HEK293 (cell line): ENCODE results near the gene TMEM63A.

Experiments used
- CTCF ChIP-seq: fragments of 450-650 bp; formaldehyde crosslinking; IDR thresholded peaks from 2 replicates; pipeline ENCODE4 v1.5.1; 2016; ENCODE audit warnings: missing biosample characterization, missing genetic modification characterization
- KLF9 ChIP-seq: fragments of 450-650 bp; formaldehyde crosslinking; IDR thresholded peaks from 2 replicates; pipeline ENCODE4 v1.5.1; 2016; ENCODE audit warnings: missing biosample characterization, missing genetic modification characterization, low read depth
- RBAK ChIP-seq: fragments of 450-650 bp; formaldehyde crosslinking; IDR thresholded peaks from 2 replicates; pipeline ENCODE4 v1.5.1; 2016; ENCODE audit warnings: missing biosample characterization, missing genetic modification characterization
- SALL2 ChIP-seq: fragments of 450-650 bp; formaldehyde crosslinking; IDR thresholded peaks from 2 replicates; pipeline ENCODE4 v1.5.0; 2017; ENCODE audit warnings: missing biosample characterization, mild to moderate bottlenecking, missing genetic modification characterization, borderline replicate concordance
- SETDB1 ChIP-seq: IDR thresholded peaks from one replicate; pipeline ENCODE4 v1.6.1; 2017; ENCODE audit warnings: mild to moderate bottlenecking, low read length, moderate library complexity, mixed read lengths; ENCODE audit not compliant: insufficient read length
- TRIM28 ChIP-seq: IDR thresholded peaks from 2 replicates; pipeline ENCODE4 v1.6.1; 2011; ENCODE audit warnings: low read length, control low read depth, borderline replicate concordance
- ZFP41 ChIP-seq: fragments of 450-650 bp; formaldehyde crosslinking; IDR thresholded peaks from 2 replicates; pipeline ENCODE4 v1.5.1; 2016; ENCODE audit warnings: missing biosample characterization, missing genetic modification characterization, borderline replicate concordance
- ZNF248 ChIP-seq: fragments of 450-650 bp; formaldehyde crosslinking; IDR thresholded peaks from 2 replicates; pipeline ENCODE4 v1.5.1; 2017; ENCODE audit warnings: missing biosample characterization, missing genetic modification characterization
- ZNF514 ChIP-seq: fragments of 450-650 bp; formaldehyde crosslinking; IDR thresholded peaks from 2 replicates; pipeline ENCODE4 v1.5.1; 2016; ENCODE audit warnings: missing biosample characterization, missing genetic modification characterization
- ZNF530 ChIP-seq: fragments of 450-650 bp; formaldehyde crosslinking; IDR thresholded peaks from 2 replicates; pipeline ENCODE4 v1.5.1; 2016; ENCODE audit warnings: low read depth, missing biosample characterization, missing genetic modification characterization
- TF ChIP-seq, protein P1 (sequence below): fragments of 450-650 bp; formaldehyde crosslinking; IDR thresholded peaks from 2 replicates; pipeline ENCODE4 v1.5.1; 2017; ENCODE audit warnings: missing biosample characterization, mild to moderate bottlenecking, missing genetic modification characterization, moderate library complexity
- TF ChIP-seq, protein P2 (sequence below): fragments of 450-650 bp; formaldehyde crosslinking; IDR thresholded peaks from 2 replicates; pipeline ENCODE4 v1.5.1; 2017; ENCODE audit warnings: missing biosample characterization, missing genetic modification characterization
- TF ChIP-seq, protein P3 (sequence below): fragments of 450-650 bp; formaldehyde crosslinking; IDR thresholded peaks from 2 replicates; pipeline ENCODE4 v1.5.1; 2017; ENCODE audit warnings: missing biosample characterization, missing genetic modification characterization

DNA sequence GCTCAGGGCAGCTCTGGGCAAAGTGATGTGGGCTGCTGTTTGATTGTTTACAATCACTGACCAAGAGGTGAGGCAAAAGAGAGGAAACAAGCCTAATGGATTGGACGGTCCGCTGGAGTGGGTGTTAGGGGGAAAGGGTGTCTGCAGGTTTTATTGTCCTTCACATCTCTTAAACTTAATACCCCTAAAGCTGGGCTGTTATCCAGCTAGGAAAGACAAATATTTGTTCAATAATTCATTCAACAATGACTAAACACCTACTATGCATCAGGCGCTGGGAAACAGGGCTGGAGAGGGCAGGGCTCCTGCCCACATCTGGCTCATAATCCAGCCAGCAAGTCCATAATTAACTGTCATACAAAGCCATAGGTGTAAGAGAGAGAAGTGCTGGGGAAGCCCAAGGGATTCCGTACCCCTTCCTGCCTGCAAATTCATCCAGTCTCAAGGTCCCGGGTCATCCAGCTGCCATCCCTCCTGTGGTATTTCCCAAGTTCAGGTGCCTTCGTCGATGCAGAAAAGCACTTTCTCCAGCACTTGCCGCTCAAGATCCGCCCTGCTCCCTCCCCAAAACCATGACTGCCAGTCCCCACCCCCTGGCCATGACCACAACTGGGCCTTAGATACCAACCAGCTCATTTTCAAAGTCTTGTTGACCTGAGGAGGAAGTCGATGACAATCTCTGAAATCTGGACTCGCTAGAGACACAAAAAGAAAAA, 10.7 kb downstream of the TMEM63A start:
- TF ChIP-seq, protein P1, sequence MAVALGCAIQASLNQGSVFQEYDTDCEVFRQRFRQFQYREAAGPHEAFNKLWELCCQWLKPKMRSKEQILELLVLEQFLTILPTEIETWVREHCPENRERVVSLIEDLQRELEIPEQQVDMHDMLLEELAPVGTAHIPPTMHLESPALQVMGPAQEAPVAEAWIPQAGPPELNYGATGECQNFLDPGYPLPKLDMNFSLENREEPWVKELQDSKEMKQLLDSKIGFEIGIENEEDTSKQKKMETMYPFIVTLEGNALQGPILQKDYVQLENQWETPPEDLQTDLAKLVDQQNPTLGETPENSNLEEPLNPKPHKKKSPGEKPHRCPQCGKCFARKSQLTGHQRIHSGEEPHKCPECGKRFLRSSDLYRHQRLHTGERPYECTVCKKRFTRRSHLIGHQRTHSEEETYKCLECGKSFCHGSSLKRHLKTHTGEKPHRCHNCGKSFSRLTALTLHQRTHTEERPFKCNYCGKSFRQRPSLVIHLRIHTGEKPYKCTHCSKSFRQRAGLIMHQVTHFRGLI (tag by site-specific recombination) = no peak
- TF ChIP-seq CTCF (tag by site-specific recombination) (no peak), ZNF514 (no peak), ZNF530 (tag by site-specific recombination) (no peak), SETDB1 (no peak), ZNF248 (no peak), SALL2 (no peak), RBAK (tag by site-specific recombination) (no peak), TRIM28 (no peak), KLF9 (no peak), ZFP41 (no peak)
- TF ChIP-seq, protein P2, sequence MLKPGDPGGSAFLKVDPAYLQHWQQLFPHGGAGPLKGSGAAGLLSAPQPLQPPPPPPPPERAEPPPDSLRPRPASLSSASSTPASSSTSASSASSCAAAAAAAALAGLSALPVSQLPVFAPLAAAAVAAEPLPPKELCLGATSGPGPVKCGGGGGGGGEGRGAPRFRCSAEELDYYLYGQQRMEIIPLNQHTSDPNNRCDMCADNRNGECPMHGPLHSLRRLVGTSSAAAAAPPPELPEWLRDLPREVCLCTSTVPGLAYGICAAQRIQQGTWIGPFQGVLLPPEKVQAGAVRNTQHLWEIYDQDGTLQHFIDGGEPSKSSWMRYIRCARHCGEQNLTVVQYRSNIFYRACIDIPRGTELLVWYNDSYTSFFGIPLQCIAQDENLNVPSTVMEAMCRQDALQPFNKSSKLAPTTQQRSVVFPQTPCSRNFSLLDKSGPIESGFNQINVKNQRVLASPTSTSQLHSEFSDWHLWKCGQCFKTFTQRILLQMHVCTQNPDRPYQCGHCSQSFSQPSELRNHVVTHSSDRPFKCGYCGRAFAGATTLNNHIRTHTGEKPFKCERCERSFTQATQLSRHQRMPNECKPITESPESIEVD = no peak
- TF ChIP-seq, protein P3, sequence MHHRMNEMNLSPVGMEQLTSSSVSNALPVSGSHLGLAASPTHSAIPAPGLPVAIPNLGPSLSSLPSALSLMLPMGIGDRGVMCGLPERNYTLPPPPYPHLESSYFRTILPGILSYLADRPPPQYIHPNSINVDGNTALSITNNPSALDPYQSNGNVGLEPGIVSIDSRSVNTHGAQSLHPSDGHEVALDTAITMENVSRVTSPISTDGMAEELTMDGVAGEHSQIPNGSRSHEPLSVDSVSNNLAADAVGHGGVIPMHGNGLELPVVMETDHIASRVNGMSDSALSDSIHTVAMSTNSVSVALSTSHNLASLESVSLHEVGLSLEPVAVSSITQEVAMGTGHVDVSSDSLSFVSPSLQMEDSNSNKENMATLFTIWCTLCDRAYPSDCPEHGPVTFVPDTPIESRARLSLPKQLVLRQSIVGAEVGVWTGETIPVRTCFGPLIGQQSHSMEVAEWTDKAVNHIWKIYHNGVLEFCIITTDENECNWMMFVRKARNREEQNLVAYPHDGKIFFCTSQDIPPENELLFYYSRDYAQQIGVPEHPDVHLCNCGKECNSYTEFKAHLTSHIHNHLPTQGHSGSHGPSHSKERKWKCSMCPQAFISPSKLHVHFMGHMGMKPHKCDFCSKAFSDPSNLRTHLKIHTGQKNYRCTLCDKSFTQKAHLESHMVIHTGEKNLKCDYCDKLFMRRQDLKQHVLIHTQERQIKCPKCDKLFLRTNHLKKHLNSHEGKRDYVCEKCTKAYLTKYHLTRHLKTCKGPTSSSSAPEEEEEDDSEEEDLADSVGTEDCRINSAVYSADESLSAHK (tag by site-specific recombination) = no peak
